ENCODE data around the gene KIRREL3. TPM values are rescaled to one million over a fixed set of nuclear protein-coding genes. Genes with fewer than 3 reads are reported as not detected.

Gene KIRREL3
- total and polyA plus RNA-seq, 2 experiments from 2014 or later, result 16.1 to 35.6 TPM

DNA sequence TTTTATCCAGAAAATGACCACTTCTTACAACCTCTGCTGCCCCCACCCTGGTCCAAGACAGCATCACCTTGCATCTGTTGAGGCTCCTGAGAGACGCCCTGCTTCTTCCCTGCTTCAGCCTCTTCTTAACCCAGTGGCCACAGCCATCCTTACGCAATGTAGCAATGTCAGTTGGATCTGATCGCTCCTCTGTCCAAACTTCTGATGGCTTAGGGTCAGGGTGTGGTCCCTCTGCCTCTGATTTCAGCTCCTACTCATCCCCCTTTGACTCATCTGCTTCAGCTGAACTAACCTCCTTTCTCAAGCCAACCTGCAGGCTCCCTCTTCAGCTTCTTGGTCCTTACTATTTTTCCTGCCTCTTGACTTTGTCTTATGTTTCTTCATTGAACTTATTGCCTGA is 280.8 kb downstream of the KIRREL3 start:
- Histone ChIP-seq H3K27ac (no peak overlapping the region), H3F3A (ENCODE audit: insufficient read depth) (peaks cover 26% of the 10 kb centered on the region), H3K4me2 (ENCODE audit: unreplicated experiment) (peak overlapping the region; percentile 1), H3K9ac (no peak overlapping the region), H2AFZ (no peak overlapping the region), H3K9me2 (ENCODE audit: insufficient read depth) (no peaks in the 10 kb centered on the region), H3K79me2 (ENCODE audit: insufficient read depth) (no peaks in the 10 kb centered on the region), H3K4me1 (ENCODE audit: insufficient read depth) (peaks cover 33% of the 10 kb centered on the region), H3K36me3 (ENCODE audit: low read depth) (no peaks in the 10 kb centered on the region), H3K27me3 (replicated peaks; ENCODE audit: insufficient read depth) (no peaks in the 10 kb centered on the region), H3K9me3 (ENCODE audit: low read depth) (no peaks in the 10 kb centered on the region), H4K20me1 (ENCODE audit: insufficient read depth) (no peaks in the 10 kb centered on the region), H3K4me3 (no peak overlapping the region)
- in situ Hi-C loops (cut with MboI), result loop anchor here (10.0 kb wide), 1 partner anchor 265 kb away; no protein-coding TSS in a partner anchor
- peak; percentile 68 for DNase-seq
- WGBS, 2 experiments (ENCODE audit: low coverage in 1 of 2, low lambda C conversion rate in 2 of 2, missing lambda C conversion rate in 2 of 2), result 58 to 62% methylated on average over 3 of the region's 3 CpGs
- TF ChIP-seq EZH2 (IDR thresholded peaks at IDR 0.05; ENCODE audit: insufficient read depth, poor library complexity, severe bottlenecking) (no peak), EZH2phosphoT487 (IDR thresholded peaks at IDR 0.05; ENCODE audit: insufficient read depth, low read depth) (no peak)

DNA sequence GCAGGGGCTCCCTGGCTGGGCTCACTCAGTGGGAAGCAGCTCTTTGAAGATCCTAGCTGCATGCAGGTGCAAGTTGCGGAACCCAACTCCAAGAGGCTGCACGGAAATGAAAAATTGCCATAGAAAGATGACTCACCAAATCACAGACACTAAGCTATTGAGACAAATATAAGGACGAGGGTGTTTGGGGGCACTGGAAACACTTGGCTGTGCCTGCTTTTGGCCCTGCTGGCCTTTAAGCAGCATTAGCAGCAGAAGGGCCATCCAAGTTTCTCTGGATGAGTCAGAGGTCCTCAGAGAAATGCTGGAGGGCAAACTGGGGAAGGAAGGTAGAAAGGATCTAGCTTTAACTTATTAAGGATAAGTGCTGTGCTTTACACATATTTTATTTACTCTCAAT is 282.3 kb downstream of the KIRREL3 start:
- H3K79me2 ChIP-seq (ENCODE audit: insufficient read depth), result no peaks in the 10 kb centered on the region
- H4K20me1 ChIP-seq (ENCODE audit: insufficient read depth), result no peaks in the 10 kb centered on the region
- 69 to 74% methylated on average over 3 of the region's 3 CpGs for WGBS, 2 experiments (ENCODE audit: low coverage in 1 of 2, low lambda C conversion rate in 2 of 2, missing lambda C conversion rate in 2 of 2)
- H3K27me3 ChIP-seq (replicated peaks; ENCODE audit: insufficient read depth), result no peaks in the 10 kb centered on the region
- TF ChIP-seq EZH2 (IDR thresholded peaks at IDR 0.05; ENCODE audit: insufficient read depth, poor library complexity, severe bottlenecking) (no peak), EZH2phosphoT487 (IDR thresholded peaks at IDR 0.05; ENCODE audit: insufficient read depth, low read depth) (no peak)
- no peak overlapping the region for H3K9ac ChIP-seq
- in situ Hi-C loops (cut with MboI), result loop anchor here (10.0 kb wide), 1 partner anchor 267 kb away; no protein-coding TSS in a partner anchor
- H3K4me2 ChIP-seq (ENCODE audit: unreplicated experiment), result no peak overlapping the region
- peak; percentile 65 for DNase-seq
- no peak overlapping the region for H3K27ac ChIP-seq
- H3F3A ChIP-seq (ENCODE audit: insufficient read depth), result peaks cover 11% of the 10 kb centered on the region
- H3K9me3 ChIP-seq (ENCODE audit: low read depth), result no peaks in the 10 kb centered on the region
- H2AFZ ChIP-seq, result no peak overlapping the region
- H3K4me1 ChIP-seq (ENCODE audit: insufficient read depth), result peaks cover 26% of the 10 kb centered on the region
- no peaks in the 10 kb centered on the region for H3K9me2 ChIP-seq (ENCODE audit: insufficient read depth)
- no peak overlapping the region for H3K4me3 ChIP-seq
- H3K36me3 ChIP-seq (ENCODE audit: low read depth), result no peaks in the 10 kb centered on the region

DNA sequence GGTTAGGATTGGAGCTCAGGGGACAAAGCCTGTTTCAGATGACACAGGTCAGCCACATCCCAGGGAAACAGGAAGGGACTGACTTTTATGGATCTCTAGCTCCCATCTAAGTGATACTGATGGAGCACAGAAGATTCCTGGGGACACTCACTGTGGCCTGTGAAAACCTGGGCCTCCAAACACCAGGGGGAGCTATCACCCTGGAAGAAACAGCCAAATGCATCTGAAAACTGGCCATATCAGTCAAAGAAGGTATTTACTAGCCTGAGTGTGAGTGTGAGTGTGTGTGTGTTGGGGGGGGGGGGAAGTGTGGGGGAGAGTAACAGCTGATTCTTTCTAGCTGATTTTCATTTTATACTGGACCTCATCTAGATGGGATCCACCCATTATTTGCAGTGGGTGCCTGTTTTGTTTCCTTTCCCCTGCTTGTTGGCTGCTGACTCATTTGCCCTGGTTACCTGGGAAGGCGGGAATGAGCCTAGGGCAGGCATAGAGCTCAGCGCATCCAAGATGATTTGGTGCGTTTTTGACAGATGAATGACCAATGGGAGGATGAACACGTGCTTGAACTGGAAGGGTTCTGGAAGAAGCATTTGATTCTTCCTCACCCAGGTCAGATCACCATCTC is 284.0 kb downstream of the KIRREL3 start:
- no peaks in the 10 kb centered on the region for H3K36me3 ChIP-seq (ENCODE audit: low read depth)
- no peak overlapping the region for H3K4me2 ChIP-seq (ENCODE audit: unreplicated experiment)
- H3K4me3 ChIP-seq, result no peak overlapping the region
- H3K9me3 ChIP-seq (ENCODE audit: low read depth), result no peaks in the 10 kb centered on the region
- H2AFZ ChIP-seq, result no peak overlapping the region
- DNase-seq, result peak; percentile 47
- no peaks in the 10 kb centered on the region for H3K27me3 ChIP-seq (replicated peaks; ENCODE audit: insufficient read depth)
- TF ChIP-seq EZH2phosphoT487 (IDR thresholded peaks at IDR 0.05; ENCODE audit: insufficient read depth, low read depth), result no peak
- TF ChIP-seq EZH2 (IDR thresholded peaks at IDR 0.05; ENCODE audit: insufficient read depth, poor library complexity, severe bottlenecking), result no peak
- H3K9ac ChIP-seq, result no peak overlapping the region
- in situ Hi-C loops (cut with MboI), result loop anchor here (10.0 kb wide), 1 partner anchor 268 kb away; no protein-coding TSS in a partner anchor
- H3K27ac ChIP-seq, result no peak overlapping the region
- 69 to 73% methylated on average over 4 of the region's 4 CpGs for WGBS, 2 experiments (ENCODE audit: low coverage in 1 of 2, low lambda C conversion rate in 2 of 2, missing lambda C conversion rate in 2 of 2)
- H3K9me2 ChIP-seq (ENCODE audit: insufficient read depth), result no peaks in the 10 kb centered on the region
- no peaks in the 10 kb centered on the region for H4K20me1 ChIP-seq (ENCODE audit: insufficient read depth)
- H3K79me2 ChIP-seq (ENCODE audit: insufficient read depth), result no peaks in the 10 kb centered on the region
- H3F3A ChIP-seq (ENCODE audit: insufficient read depth), result 0 out of 2 replicates have a peak, but pooled peaks cover 4% of the 10 kb centered on the region
- peaks cover 24% of the 10 kb centered on the region for H3K4me1 ChIP-seq (ENCODE audit: insufficient read depth)

GRCh38 chr11:126713806-126714205 is 286.8 kb downstream of the KIRREL3 start:
- no peaks in the 10 kb centered on the region for H3K9me2 ChIP-seq (ENCODE audit: insufficient read depth)
- no peak overlapping the region for H3K9ac ChIP-seq
- no peak for DNase-seq
- TF ChIP-seq EZH2 (IDR thresholded peaks at IDR 0.05; ENCODE audit: insufficient read depth, poor library complexity, severe bottlenecking), result no peak
- H3K27me3 ChIP-seq (replicated peaks; ENCODE audit: insufficient read depth), result no peaks in the 10 kb centered on the region
- H3K4me2 ChIP-seq (ENCODE audit: unreplicated experiment), result no peak overlapping the region
- 0 out of 2 replicates have a peak, but pooled peaks cover 8% of the 10 kb centered on the region for H3K4me1 ChIP-seq (ENCODE audit: insufficient read depth)
- H3K36me3 ChIP-seq (ENCODE audit: low read depth), result no peaks in the 10 kb centered on the region
- no peaks in the 10 kb centered on the region for H3F3A ChIP-seq (ENCODE audit: insufficient read depth)
- H2AFZ ChIP-seq, result no peak overlapping the region
- in situ Hi-C loops (cut with MboI), result loop anchor here (10.0 kb wide), 1 partner anchor 271 kb away; no protein-coding TSS in a partner anchor
- H3K9me3 ChIP-seq (ENCODE audit: low read depth), result no peaks in the 10 kb centered on the region
- no peak overlapping the region for H3K4me3 ChIP-seq
- 92% methylated on average over 6 of the region's 6 CpGs for WGBS, 2 experiments (ENCODE audit: low coverage in 1 of 2, low lambda C conversion rate in 2 of 2, missing lambda C conversion rate in 2 of 2)
- no peaks in the 10 kb centered on the region for H4K20me1 ChIP-seq (ENCODE audit: insufficient read depth)
- H3K79me2 ChIP-seq (ENCODE audit: insufficient read depth), result no peaks in the 10 kb centered on the region
- no peak overlapping the region for H3K27ac ChIP-seq
